KMS-11 (cell line): ENCODE data around the gene GOLGA6L7.
"Not testable (repeated sequence)": the region's sequence is repeated elsewhere in the genome, so short reads cannot be mapped to it uniquely, and the experiment has no call there.

Experiments
- H2AFZ ChIP-seq: fragments of 200-600 bp; sonication (generic); 2 replicates; pipeline ENCODE4 v1.6.1; 2016; ENCODE audit warnings: antibody characterized with exemption, mixed run types, low read depth
- H3K27ac ChIP-seq: fragments of 200-600 bp; sonication (generic); 2 replicates; pipeline ENCODE4 v1.6.1; 2016; ENCODE audit warnings: mild to moderate bottlenecking, mixed run types
- H3K27me3 ChIP-seq: fragments of 200-600 bp; sonication (generic); 2 replicates; pipeline ENCODE4 v1.6.1; 2017; ENCODE audit warnings: mild to moderate bottlenecking, low read depth, mixed run types, moderate library complexity; ENCODE audit not compliant: insufficient read depth
- H3K36me3 ChIP-seq: fragments of 200-600 bp; sonication (generic); 2 replicates; pipeline ENCODE4 v1.6.1; 2017; ENCODE audit warnings: mild to moderate bottlenecking, mixed run types; ENCODE audit not compliant: insufficient read depth
- H3K4me1 ChIP-seq: fragments of 200-600 bp; sonication (generic); 2 replicates; pipeline ENCODE4 v1.6.1; 2016; ENCODE audit warnings: mild to moderate bottlenecking, low read depth, mixed run types; ENCODE audit not compliant: poor library complexity, severe bottlenecking
- H3K4me2 ChIP-seq: fragments of 200-600 bp; sonication (generic); 2 replicates; pipeline ENCODE4 v1.7.0; 2016; ENCODE audit warnings: mild to moderate bottlenecking, mixed run types
- H3K4me3 ChIP-seq: fragments of 200-600 bp; sonication (generic); IDR thresholded peaks from 2 replicates; pipeline ENCODE4 v1.6.1; 2017; ENCODE audit warnings: low read depth, low read length, mixed read lengths; ENCODE audit not compliant: insufficient read depth
- H3K79me2 ChIP-seq: fragments of 200-600 bp; sonication (generic); 2 replicates; pipeline ENCODE4 v1.6.1; 2016; ENCODE audit warnings: low read depth, mixed run types; ENCODE audit not compliant: insufficient read depth
- H3K9ac ChIP-seq: fragments of 200-600 bp; sonication (generic); 2 replicates; pipeline ENCODE4 v1.6.1; 2016; ENCODE audit warnings: mild to moderate bottlenecking, mixed run types
- H4K20me1 ChIP-seq: fragments of 200-600 bp; sonication (generic); 2 replicates; pipeline ENCODE4 v1.6.1; 2016; ENCODE audit warnings: mild to moderate bottlenecking, mixed run types; ENCODE audit not compliant: insufficient read depth
- TF ChIP-seq, protein P1 (sequence below): fragments of 200-600 bp; sonication (generic); conservative IDR thresholded peaks from 2 replicates; pipeline ENCODE4 v1.6.1; 2017; ENCODE audit warnings: low read depth, mild to moderate bottlenecking, antibody characterized with exemption, low read length, moderate library complexity, mixed read lengths

GOLGA6L7 gene

DNA sequence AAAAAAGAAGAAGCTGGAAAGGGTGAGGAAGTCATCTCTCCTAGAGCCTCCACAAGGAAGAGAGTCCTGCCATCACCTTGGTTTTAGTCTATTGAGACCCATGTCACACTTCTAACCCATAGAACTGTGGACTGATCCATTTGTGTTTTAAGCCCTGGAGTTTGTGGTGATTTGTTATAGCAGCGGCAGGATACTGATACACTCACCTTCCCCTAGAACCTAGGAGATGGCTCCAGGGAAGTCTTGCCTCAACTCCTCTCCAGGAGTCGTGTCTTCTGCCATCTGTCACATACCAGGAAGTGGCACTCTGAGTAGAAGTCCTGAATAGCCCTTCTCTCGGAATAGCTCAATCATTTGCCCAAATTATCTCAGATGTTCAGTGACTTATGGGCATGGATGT lies 22.7 kb upstream of the GOLGA6L7 start:
- no peaks in the 10 kb centered on the region for H3K27me3 ChIP-seq
- no peak overlapping the region for H3K27ac ChIP-seq
- TF ChIP-seq, protein P1, sequence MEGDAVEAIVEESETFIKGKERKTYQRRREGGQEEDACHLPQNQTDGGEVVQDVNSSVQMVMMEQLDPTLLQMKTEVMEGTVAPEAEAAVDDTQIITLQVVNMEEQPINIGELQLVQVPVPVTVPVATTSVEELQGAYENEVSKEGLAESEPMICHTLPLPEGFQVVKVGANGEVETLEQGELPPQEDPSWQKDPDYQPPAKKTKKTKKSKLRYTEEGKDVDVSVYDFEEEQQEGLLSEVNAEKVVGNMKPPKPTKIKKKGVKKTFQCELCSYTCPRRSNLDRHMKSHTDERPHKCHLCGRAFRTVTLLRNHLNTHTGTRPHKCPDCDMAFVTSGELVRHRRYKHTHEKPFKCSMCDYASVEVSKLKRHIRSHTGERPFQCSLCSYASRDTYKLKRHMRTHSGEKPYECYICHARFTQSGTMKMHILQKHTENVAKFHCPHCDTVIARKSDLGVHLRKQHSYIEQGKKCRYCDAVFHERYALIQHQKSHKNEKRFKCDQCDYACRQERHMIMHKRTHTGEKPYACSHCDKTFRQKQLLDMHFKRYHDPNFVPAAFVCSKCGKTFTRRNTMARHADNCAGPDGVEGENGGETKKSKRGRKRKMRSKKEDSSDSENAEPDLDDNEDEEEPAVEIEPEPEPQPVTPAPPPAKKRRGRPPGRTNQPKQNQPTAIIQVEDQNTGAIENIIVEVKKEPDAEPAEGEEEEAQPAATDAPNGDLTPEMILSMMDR: no peak
- H3K4me3 ChIP-seq: no peak overlapping the region
- H3K79me2 ChIP-seq: no peaks in the 10 kb centered on the region
- no peaks in the 10 kb centered on the region for H3K4me1 ChIP-seq
- no peak overlapping the region for H3K4me2 ChIP-seq
- H3K36me3 ChIP-seq: no peaks in the 10 kb centered on the region
- H3K9ac ChIP-seq: no peak overlapping the region
- H2AFZ ChIP-seq: no peak overlapping the region
- no peaks in the 10 kb centered on the region for H4K20me1 ChIP-seq

DNA sequence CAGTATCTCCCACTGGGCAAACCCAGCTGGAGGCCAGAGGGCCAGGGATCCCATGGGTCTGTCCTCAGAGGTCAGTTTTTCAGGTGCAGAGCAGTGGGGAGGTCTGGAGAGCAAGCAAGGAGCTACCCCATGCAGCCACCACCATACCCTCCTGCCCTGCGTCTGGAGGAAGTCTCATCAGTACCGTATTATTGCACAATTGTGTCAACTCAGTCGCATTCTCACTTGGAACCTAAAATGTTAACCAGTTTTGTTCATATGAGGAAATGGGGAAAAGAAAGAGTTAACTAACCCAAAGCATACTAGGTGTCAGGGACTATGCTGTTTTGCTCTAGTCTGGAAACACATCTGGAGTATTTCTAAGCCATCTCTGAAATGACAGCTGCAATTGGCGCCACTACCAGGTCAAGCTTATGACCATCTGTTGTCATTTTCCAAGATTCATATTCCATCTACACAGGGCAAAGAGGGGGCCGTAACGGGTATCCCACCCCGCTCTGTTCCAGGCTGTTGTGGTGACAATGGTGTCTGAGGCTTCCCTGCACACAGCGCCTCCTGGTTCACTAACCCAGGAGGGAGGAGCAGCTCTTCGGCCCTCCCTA lies 20.4 kb upstream of the GOLGA6L7 start:
- Histone ChIP-seq H3K9ac (no peak overlapping the region), H3K27me3 (no peaks in the 10 kb centered on the region), H3K27ac (no peak overlapping the region), H3K4me2 (no peak overlapping the region), H3K36me3 (no peaks in the 10 kb centered on the region), H3K4me1 (no peaks in the 10 kb centered on the region), H4K20me1 (no peaks in the 10 kb centered on the region), H2AFZ (no peak overlapping the region), H3K79me2 (no peaks in the 10 kb centered on the region), H3K4me3 (no peak overlapping the region)
- TF ChIP-seq, protein P1: no peak

DNA sequence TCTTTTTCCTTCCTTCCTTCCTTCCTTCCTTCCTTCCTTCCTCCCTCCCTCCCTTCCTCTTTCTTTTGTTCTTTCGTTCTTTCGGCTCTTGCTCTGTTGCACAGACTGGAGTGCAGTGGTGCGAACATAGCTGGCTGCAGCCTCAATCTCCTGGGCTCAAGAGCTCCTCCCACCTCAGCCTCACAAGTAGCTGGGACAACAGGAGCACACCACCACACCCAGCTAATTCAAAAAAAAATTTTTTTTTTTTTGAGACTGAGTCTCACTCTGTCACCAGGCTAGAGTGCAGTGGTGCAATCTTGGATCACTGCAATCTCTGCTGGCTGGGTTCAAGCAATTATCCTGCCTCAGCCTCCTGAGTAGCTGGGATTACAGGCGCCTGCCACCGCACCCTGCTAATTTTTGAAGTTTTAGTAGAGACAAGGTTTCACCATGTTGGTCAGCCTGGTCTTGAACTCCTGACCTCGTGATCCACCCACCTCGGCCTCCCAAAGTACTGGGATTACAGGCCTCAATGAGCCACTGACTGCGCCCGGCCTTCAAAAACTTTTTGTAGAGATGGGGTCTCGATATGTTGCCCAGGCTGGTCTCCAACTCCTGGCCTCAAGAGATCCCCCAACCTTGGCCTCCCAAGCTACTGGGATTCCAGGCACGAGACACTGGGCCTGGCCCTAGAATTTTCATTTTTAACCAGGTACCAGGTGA lies 13.3 kb upstream of the GOLGA6L7 start:
- H3K9ac ChIP-seq, H4K20me1 ChIP-seq, H3K27me3 ChIP-seq, H3K79me2 ChIP-seq, H3K36me3 ChIP-seq, H3K27ac ChIP-seq, H3K4me1 ChIP-seq, H3K4me2 ChIP-seq, H2AFZ ChIP-seq, H3K4me3 ChIP-seq: not testable (repeated sequence)

DNA sequence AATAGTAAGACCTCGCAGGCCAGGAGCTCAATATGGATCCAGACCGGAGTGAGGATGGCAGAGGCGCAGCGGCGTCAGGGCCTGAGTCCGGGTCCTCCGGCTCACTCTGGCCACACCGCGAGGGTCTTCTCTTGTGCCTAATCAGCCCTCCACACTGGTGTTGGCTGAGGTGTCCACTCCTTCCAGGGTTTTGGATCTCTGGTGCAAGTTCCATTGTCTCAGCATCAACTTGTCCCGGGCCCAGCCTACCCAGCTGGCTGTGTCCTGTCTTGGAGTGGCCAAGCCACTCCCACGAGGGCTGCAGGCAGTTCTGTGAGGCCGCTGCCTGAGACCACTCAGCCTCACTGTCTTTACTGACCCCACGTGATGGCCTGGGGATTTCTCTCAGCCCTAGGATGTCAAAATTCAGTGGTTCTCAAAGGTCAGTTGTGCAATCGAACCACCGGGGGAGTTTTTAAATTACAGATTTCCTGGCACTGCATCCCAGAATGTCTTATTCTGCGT lies 12.6 kb upstream of the GOLGA6L7 start:
- H3K9ac ChIP-seq: no peak overlapping the region
- no peaks in the 10 kb centered on the region for H4K20me1 ChIP-seq
- H3K27ac ChIP-seq: no peak overlapping the region
- H3K27me3 ChIP-seq: no peaks in the 10 kb centered on the region
- TF ChIP-seq, protein P1: no peak
- no peaks in the 10 kb centered on the region for H3K36me3 ChIP-seq
- H2AFZ ChIP-seq: no peak overlapping the region
- H3K4me3 ChIP-seq: no peak overlapping the region
- no peak overlapping the region for H3K4me2 ChIP-seq
- H3K79me2 ChIP-seq: no peaks in the 10 kb centered on the region
- no peaks in the 10 kb centered on the region for H3K4me1 ChIP-seq

DNA sequence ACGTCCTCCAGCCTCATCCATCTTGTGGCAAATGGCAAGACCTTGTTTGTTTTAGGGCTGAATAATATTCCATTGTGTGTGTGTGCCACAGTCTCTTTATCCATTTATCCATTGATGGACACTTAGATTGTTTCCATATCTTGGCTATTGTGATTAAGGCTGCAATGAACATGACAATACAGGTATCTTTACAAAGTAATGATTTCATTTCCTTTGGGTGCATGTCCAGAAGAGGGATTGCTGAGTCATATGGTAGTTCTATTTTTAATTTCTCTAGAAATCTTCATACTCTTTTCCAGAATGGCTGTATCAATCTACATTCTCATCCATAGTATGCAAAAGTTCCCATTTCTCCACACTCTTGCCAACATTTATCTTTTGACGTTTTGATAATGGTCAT lies 6.1 kb upstream of the GOLGA6L7 start:
- not testable (repeated sequence) for H3K9ac ChIP-seq, H3K27ac ChIP-seq, H3K4me1 ChIP-seq, H3K36me3 ChIP-seq, H3K27me3 ChIP-seq, H3K4me2 ChIP-seq, H2AFZ ChIP-seq, H3K4me3 ChIP-seq, H4K20me1 ChIP-seq, H3K79me2 ChIP-seq

DNA sequence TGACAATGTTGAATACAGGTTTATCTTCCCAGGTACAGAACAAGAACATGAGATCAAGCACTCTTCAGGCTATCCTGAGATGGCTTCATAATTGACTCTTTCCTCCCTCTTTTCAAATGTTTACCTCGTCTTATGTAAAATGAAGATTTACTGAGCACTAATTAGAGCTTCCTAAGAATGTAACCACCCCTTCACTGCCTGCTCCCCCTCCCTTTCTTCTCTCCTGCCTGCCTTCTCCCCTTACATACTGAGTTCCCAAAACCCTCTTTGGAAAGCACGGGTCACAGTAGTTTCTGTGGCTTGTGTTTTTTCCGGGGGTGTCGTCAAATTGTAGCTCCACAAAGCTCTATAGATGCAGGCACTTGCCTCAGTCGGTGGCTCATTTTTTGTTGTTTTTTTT lies 5.2 kb upstream of the GOLGA6L7 start:
- H3K36me3 ChIP-seq, H3K4me2 ChIP-seq, H3K4me3 ChIP-seq, H3K4me1 ChIP-seq, H4K20me1 ChIP-seq, H3K79me2 ChIP-seq, H3K9ac ChIP-seq, H2AFZ ChIP-seq, H3K27me3 ChIP-seq, H3K27ac ChIP-seq: not testable (repeated sequence)

DNA sequence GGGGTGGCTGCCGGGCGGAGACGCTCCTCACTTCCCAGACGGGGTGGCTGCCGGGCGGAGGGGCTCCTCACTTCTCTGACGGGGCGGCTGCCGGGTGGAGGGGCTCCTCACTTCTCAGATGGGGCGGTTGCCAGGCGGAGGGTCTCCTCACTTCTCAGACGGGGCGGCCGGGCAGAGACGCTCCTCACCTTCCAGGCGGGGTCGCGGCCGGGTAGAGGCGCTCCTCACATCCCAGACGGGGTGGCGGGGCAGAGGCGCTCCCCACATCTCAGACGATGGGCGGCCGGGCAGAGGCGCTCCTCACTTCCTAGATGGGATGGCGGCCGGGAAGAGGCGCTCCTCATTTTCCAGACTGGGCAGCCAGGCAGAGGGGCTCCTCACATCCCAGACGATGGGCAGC lies 1.3 kb upstream of the GOLGA6L7 start:
- H2AFZ ChIP-seq, H3K36me3 ChIP-seq, H3K4me2 ChIP-seq, H3K27me3 ChIP-seq, H4K20me1 ChIP-seq, H3K4me3 ChIP-seq, H3K27ac ChIP-seq, H3K79me2 ChIP-seq, H3K9ac ChIP-seq: not testable (repeated sequence)
- H3K4me1 ChIP-seq: peaks cover 14% of the 10 kb centered on the region

DNA sequence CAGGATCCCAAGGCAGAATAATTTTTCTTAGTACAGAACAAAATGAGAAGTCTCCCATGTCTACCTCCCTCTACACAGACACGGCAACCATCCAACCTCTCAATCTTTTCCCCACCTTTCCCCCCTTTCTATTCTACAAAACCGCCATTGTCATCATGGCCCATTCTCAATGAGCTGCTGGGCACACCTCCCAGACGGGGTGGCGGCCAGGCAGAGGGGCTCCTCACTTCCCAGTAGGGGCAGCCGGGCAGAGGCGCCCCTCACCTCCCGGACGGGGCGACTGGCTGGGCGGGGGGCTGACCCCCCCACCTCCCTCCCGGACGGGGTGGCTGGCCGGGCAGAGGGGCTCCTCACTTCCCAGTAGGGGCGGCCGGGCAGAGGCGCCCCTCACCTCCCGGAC lies 827 bp upstream of the GOLGA6L7 start:
- H2AFZ ChIP-seq, H4K20me1 ChIP-seq, H3K36me3 ChIP-seq, H3K9ac ChIP-seq, H3K79me2 ChIP-seq, H3K27me3 ChIP-seq, H3K4me3 ChIP-seq, H3K4me2 ChIP-seq, H3K27ac ChIP-seq: not testable (repeated sequence)
- peaks cover 14% of the 10 kb centered on the region for H3K4me1 ChIP-seq
